Inferior parietal cortex (tissue), 1 donor: ENCODE data around the gene SMCR8.
"Not testable (repeated sequence)": the region's sequence is repeated elsewhere in the genome, so short reads cannot be mapped to it uniquely, and the experiment has no call there.

ENCODE experiments used
- DNase-seq: peaks from one replicate; pipeline ENCODE4 v3.0.0-alpha.2; 2016; ENCODE audit errors: extremely low spot score

The SMCR8 gene

DNA sequence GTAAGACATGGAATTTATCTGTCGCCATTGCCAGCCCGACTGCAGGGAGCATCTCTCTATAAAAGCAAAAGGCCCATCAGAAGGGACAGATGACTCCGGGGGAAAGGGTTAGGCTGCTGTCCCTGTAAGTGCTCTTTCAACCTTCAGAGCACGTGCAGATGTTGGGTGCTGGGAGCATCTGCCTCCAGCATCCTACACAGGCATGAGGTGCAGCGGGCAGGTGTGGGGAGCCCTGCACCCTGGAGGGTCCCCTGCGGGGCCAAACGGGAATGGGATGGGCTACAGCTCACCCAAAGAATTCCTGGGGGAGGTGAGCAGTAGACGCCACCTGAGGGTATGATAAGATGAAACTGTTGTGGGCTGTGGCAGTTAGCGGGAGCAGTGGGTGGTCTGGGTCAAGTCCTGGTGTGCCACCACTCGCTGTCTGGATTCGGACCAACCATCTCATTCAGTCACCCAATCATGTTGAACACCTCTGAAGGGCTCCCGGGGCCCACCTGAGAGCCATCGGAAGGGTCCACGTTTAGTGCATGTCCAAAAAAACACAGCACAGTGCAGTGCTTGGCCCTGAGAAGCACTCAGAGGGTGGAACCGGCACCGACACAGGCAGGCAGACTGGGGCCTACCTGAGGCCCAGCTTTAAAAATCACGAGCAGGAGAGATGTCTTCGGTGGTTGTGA is 3.8 kb downstream of the SMCR8 start:
- no peak for DNase-seq

DNA sequence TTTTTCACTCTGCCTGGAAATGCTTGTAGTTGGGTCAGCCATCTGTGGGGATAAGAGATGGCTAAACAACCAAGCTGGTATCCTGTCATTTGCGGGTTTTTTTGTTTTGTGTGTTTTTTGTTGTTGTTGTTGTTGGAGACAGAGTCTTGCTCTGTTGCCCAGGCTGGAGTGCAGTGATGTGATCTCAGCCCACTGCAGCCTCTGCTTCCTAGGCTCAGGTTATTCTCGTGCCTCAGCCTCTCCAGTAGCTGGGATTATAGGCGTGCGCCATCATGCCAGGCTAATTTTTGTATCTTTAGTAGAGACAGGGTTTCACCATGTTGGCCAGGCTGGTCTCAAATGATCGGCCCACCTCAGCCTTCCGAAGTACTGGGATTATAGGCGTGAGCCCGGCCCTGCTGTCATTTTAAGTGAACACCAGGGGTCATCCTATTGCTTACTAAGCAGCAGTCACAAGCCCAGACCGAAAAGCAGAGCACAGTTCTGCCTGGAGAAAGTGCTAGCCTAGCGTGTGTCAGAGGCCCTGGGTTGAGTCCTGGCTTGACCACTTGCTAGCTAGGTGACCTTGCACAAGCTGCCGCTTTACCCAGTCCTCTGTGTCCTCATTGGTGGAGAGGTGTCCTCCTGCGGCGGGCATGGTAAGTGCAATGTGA is 4.6 kb downstream of the SMCR8 start:
- DNase-seq, result peak; percentile 42

GRCh38 chr17:18320301-18320700 is 5.2 kb downstream of the SMCR8 start:
- no peak for DNase-seq

DNA sequence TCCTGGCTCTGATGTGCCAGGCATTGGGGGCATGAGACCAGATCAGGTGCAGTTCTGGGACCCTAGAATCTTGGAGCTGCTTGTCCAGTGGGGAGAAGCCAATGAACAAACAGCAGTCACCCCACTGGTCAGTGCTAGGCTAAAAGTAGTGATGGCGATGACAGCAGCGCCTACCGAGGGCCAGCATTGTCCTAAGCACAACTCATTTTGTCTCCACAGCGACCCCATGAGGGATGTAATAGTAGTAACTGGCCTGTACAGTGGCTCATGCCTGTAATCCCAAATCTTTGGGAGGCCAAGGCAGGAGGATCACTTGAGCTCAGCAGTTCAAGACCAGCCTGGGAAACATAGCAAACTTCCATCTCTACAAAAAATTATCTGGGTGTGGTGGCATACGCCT is 6.2 kb downstream of the SMCR8 start:
- DNase-seq, result no peak

GRCh38 chr17:18322522-18322921 is 7.4 kb downstream of the SMCR8 start:
- no peak for DNase-seq

DNA sequence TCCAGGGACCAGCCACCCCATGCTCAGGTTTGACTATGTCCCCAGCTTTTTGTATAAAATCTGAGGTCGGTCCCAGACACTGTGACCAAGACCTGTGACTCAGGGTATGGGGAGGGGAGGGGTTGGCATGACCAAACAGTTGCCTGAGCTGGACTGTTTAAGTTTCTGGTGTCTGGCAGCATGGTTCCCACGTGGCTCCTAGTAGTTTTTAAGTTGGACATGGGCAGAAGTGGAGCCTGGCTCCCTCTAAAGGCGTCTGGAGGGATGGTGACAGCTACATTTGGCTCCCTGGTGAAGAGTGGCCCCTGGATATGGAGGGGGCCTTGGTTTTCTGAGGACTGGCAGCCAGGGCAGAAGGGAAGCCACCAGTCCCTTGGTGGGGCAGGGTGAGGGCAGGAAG is 7.9 kb downstream of the SMCR8 start:
- DNase-seq, result no peak

GRCh38 chr17:18323507-18324139 is 8.5 kb downstream of the SMCR8 start:
- no peak for DNase-seq

GRCh38 chr17:18324140-18325050 is 9.3 kb downstream of the SMCR8 start:
- no peak for DNase-seq

- DNase-seq, result no peak
Measured at GRCh38 chr17:18326039-18326438, 10.9 kb downstream of the SMCR8 start.

DNA sequence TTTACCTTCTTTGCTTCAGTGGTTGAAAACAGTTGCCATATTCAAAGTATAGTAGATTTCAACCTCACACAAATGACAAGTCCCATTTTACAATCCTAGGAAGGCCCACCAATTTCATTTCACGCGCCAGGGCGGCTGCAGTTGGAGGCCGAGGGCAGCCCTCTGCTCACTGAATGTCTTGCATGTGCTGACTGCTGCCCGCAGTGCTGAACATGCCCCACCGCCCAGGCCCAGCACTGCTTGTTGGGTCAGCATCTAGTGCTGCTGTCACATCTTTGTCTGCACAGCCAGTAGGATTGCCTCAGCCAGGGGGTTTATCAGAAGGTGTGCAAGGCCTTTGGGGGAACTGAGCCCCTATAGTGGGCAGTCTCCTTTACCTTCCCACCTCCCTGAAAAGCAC is 11.5 kb downstream of the SMCR8 start:
- no peak for DNase-seq

- no peak for DNase-seq
Measured at GRCh38 chr17:18327093-18327492, 12.0 kb downstream of the SMCR8 start.

DNA sequence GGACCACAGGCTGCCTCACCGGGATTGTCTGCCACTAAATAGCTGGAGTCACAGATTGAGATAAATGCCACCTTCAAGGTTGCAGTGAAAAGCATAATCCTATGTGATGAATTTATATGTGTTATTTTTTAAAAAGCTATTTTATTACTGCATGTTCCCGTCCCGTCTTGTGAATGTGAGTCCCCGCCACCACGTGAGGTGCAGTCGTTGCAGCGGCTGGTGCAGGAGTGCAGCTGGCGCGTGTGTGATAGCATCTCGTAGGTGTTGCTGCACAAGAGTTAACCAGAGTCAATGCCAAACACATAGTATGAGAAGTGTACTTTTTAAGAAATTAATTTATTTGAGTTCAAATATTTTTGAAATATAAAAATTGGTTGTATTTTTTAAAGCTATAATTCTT is 12.5 kb downstream of the SMCR8 start:
- DNase-seq, result no peak

DNA sequence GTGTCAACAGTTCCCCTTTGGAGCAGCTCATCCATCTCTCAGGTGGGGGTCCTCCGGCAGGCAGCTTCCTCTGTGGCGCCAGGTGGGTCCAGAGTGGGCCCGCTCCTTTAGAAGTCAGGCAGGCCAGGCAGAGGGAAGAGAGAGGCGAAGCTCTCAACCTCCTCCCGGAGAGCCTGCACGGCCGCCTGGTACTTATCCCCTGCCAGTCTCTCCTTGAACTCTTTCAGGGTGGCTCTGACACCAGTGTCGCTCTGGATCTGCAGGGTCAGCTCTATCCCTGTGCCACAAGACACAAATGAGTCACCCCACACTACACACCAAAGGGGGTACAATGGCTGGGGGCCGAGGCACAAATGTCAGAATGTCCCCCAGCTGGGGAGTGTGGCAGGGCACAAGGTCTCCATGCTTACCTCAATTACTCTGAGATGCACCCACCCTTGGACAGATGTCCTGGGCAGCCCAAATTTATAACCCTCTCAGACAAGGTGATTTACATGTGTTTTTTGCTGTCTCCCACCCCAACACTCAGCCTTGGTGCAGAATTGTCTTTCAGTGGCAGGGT is 13.6 kb downstream of the SMCR8 start:
- DNase-seq, result no peak

DNA sequence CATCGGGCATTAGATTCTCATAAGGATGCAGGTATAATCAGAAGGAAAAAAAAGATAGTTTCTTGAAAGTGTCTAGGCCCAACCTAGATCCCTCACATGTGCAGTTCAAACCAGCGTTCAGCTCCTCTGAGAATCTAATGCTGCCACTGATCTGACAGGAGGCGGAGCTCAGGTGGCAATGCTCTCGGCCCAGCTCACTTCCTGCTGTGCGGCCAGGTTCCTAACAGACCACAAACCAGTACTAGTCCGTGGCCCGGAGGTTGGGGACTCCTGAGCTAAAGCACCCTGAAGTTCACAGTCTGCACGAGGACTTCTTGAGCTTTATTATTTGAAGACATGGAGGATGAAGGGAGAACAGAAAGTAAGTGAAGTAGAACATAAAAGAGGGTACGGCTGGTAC is 16.8 kb downstream of the SMCR8 start:
- no peak for DNase-seq

GRCh38 chr17:18332909-18333489 is 17.9 kb downstream of the SMCR8 start:
- DNase-seq, result no peak

- not testable (repeated sequence) for DNase-seq
Measured at GRCh38 chr17:18338158-18338557, 23.1 kb downstream of the SMCR8 start.

GRCh38 chr17:18339933-18340332 is 24.8 kb downstream of the SMCR8 start:
- DNase-seq, result no peak

- no peak for DNase-seq
Measured at GRCh38 chr17:18344021-18344420, 28.9 kb downstream of the SMCR8 start.

DNA sequence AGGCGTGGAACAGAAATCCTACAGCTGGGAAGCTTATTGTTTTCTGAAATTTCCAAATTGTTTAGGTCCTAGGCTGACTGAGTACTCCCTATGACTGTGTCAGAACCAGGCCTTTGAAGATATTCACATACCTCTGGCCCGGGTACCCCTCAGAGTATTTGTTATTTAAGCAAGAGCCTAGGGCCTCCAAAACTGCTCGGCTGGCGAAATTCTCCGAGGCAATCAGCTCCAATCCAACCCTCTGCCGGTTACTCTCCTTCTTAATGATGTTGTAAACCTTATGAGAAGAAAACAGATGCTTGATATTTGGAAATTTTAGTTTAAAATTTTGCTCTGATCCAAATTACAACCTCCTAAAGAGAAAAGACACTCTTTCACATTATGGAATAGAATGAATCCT is 38.4 kb downstream of the SMCR8 start:
- DNase-seq, result no peak

GRCh38 chr17:18356624-18357023 is 41.5 kb downstream of the SMCR8 start:
- peak; percentile 7 for DNase-seq

- no peak for DNase-seq
Measured at GRCh38 chr17:18360518-18360917, 45.4 kb downstream of the SMCR8 start.
